Measurements from ENCODE around the gene CLBA1. TPM values are rescaled to one million over a fixed set of nuclear protein-coding genes. Genes with fewer than 3 reads are reported as not detected.

CLBA1 gene
- total RNA-seq, 1 donor: 12.3 TPM

- no peaks in the 10 kb centered on the region for H3K27me3 ChIP-seq (ENCODE audit: insufficient read depth, low read length)
- H3K36me3 ChIP-seq (ENCODE audit: insufficient read depth, low read length): no peaks in the 10 kb centered on the region
- no peaks in the 10 kb centered on the region for H3K9me3 ChIP-seq (ENCODE audit: low read depth, low read length)
- peak; percentile 50 for DNase-seq (ENCODE audit: insufficient read length, low spot score, missing footprints)
- no peak overlapping the region for H2AFZ ChIP-seq (ENCODE audit: low read length)
- no peak overlapping the region for H3K4me2 ChIP-seq (ENCODE audit: insufficient read depth, low read length)
- H3K79me2 ChIP-seq (ENCODE audit: insufficient read depth, low read length): peaks cover 2% of the 10 kb centered on the region
- peak overlapping the region; percentile 77 for H3K27ac ChIP-seq (ENCODE audit: low read depth, low read length)
- H3K4me3 ChIP-seq (ENCODE audit: insufficient read depth, low read length): no peak overlapping the region
- H4K20me1 ChIP-seq (ENCODE audit: insufficient read depth, low read length): no peaks in the 10 kb centered on the region
- H3K4me1 ChIP-seq (ENCODE audit: insufficient read depth, low read length): peaks cover 43% of the 10 kb centered on the region
- no peak for TF ChIP-seq CTCF (IDR thresholded peaks at IDR 0.05; ENCODE audit: extremely low read depth, low read depth, low read length)
These were observed 13.9 kb upstream of the CLBA1 start for GRCh38 chr14:104971447-104972240.

GRCh38 chr14:104972301-104973134 is 13.1 kb upstream of the CLBA1 start:
- Histone ChIP-seq H3K27ac (ENCODE audit: low read depth, low read length) (peak overlapping the region; percentile 77), H3K79me2 (ENCODE audit: insufficient read depth, low read length) (peaks cover 2% of the 10 kb centered on the region), H3K4me2 (ENCODE audit: insufficient read depth, low read length) (peak overlapping the region; percentile 55), H3K27me3 (ENCODE audit: insufficient read depth, low read length) (no peaks in the 10 kb centered on the region), H3K9me3 (ENCODE audit: low read depth, low read length) (no peaks in the 10 kb centered on the region), H3K4me1 (ENCODE audit: insufficient read depth, low read length) (peaks cover 43% of the 10 kb centered on the region), H3K36me3 (ENCODE audit: insufficient read depth, low read length) (no peaks in the 10 kb centered on the region), H3K4me3 (ENCODE audit: insufficient read depth, low read length) (peak overlapping the region; percentile 48), H2AFZ (ENCODE audit: low read length) (peak overlapping the region; percentile 72), H4K20me1 (ENCODE audit: insufficient read depth, low read length) (no peaks in the 10 kb centered on the region)
- DNase-seq (ENCODE audit: insufficient read length, low spot score, missing footprints): peak; percentile 95
- TF ChIP-seq CTCF (IDR thresholded peaks at IDR 0.05; ENCODE audit: extremely low read depth, low read depth, low read length): no peak

- Histone ChIP-seq H3K79me2 (ENCODE audit: insufficient read depth, low read length) (peaks cover 2% of the 10 kb centered on the region), H3K9me3 (ENCODE audit: low read depth, low read length) (no peaks in the 10 kb centered on the region), H3K4me1 (ENCODE audit: insufficient read depth, low read length) (peaks cover 45% of the 10 kb centered on the region), H2AFZ (ENCODE audit: low read length) (peak overlapping the region; percentile 72), H4K20me1 (ENCODE audit: insufficient read depth, low read length) (no peaks in the 10 kb centered on the region), H3K36me3 (ENCODE audit: insufficient read depth, low read length) (no peaks in the 10 kb centered on the region), H3K4me3 (ENCODE audit: insufficient read depth, low read length) (peak overlapping the region; percentile 48), H3K27ac (ENCODE audit: low read depth, low read length) (peak overlapping the region; percentile 77), H3K4me2 (ENCODE audit: insufficient read depth, low read length) (peak overlapping the region; percentile 55), H3K27me3 (ENCODE audit: insufficient read depth, low read length) (no peaks in the 10 kb centered on the region)
- peak; percentile 100 for DNase-seq (ENCODE audit: insufficient read length, low spot score, missing footprints)
- no peak for TF ChIP-seq CTCF (IDR thresholded peaks at IDR 0.05; ENCODE audit: extremely low read depth, low read depth, low read length)
These were observed 12.5 kb upstream of the CLBA1 start for GRCh38 chr14:104973135-104973384.
